Esophagus muscularis mucosa (tissue), 3 donors: Measurements from ENCODE around the gene RARG.

Experiments
- POLR2AphosphoS5 ChIP-seq, 2 donors: sonication (generic); formaldehyde crosslinking; IDR thresholded peaks; one replicate each; pipeline ENCODE4 v1.6.1; 2017; ENCODE audit warnings: antibody characterized with exemption in 2 of 2
- TF ChIP-seq, protein P1 (sequence below), 3 experiments: fragments of 200-600 bp in 2 of 3; fragments of 450-650 bp in 1 of 3; sonication (generic) in 2 of 3; IDR thresholded peaks; one replicate each; pipeline ENCODE4 v1.5.1; 2017 to 2019; ENCODE audit warnings: antibody characterized with exemption in 3 of 3, mild to moderate bottlenecking in 2 of 3, moderate library complexity in 1 of 3

GRCh38 chr12:53229454-53229853 is 2.6 kb downstream of the RARG start:
- no peak for TF ChIP-seq POLR2AphosphoS5 (IDR thresholded peaks at IDR 0.05)
- TF ChIP-seq, protein P1, sequence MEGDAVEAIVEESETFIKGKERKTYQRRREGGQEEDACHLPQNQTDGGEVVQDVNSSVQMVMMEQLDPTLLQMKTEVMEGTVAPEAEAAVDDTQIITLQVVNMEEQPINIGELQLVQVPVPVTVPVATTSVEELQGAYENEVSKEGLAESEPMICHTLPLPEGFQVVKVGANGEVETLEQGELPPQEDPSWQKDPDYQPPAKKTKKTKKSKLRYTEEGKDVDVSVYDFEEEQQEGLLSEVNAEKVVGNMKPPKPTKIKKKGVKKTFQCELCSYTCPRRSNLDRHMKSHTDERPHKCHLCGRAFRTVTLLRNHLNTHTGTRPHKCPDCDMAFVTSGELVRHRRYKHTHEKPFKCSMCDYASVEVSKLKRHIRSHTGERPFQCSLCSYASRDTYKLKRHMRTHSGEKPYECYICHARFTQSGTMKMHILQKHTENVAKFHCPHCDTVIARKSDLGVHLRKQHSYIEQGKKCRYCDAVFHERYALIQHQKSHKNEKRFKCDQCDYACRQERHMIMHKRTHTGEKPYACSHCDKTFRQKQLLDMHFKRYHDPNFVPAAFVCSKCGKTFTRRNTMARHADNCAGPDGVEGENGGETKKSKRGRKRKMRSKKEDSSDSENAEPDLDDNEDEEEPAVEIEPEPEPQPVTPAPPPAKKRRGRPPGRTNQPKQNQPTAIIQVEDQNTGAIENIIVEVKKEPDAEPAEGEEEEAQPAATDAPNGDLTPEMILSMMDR (IDR thresholded peaks at IDR 0.05), result no peak
